ENCODE results near the gene DGLUCY. TPM values are rescaled to one million over a fixed set of nuclear protein-coding genes. Genes with fewer than 3 reads are reported as not detected.

The DGLUCY gene
- polyA plus RNA-seq, 3 donors = 54.9 to 88.4 (median 66.0) TPM

- 91% methylated on average over 2 of the region's 5 CpGs for WGBS (ENCODE audit: insufficient coverage)
- H3K4me2 ChIP-seq (replicated peaks; ENCODE audit: extremely low read depth, low read length, poor library complexity, severe bottlenecking) = no peak overlapping the region
- H2AFZ ChIP-seq (ENCODE audit: insufficient read depth, low read depth, low read length, poor library complexity, severe bottlenecking) = no peak overlapping the region
- intact Hi-C loops (cut with micrococcal nuclease) = no loop called here
- no peaks in the 10 kb centered on the region for H3K79me2 ChIP-seq (ENCODE audit: insufficient read depth, low read length)
- DNase-seq = no peak
- Mint-ChIP-seq H3K36me3 (no peaks in the 10 kb centered on the region), H3K27me3 (ENCODE audit: low read depth in 3 of 3) (peaks cover 4 to 11% (median 5%) of the 10 kb centered on the region in 3 donors), H3K27ac (peak overlapping the region in 1 of 7 donors; percentile 38), H3K4me1 (peaks cover 2% of the 10 kb centered on the region), H3K9me3 (no peaks in the 10 kb centered on the region), H3K4me3 (no peak overlapping the region)
- H3K27me3 ChIP-seq (ENCODE audit: control insufficient read depth in 2 of 2, insufficient read depth in 2 of 2, low read length in 2 of 2) = no peaks in the 10 kb centered on the region
- TF ChIP-seq CTCF (IDR thresholded peaks at IDR 0.05) = no peak
- no peak overlapping the region for H3K4me3 ChIP-seq (replicated peaks in 1 of 3; ENCODE audit: low read depth in 2 of 3, low read length in 3 of 3)
- no peak overlapping the region for H3K9ac ChIP-seq (ENCODE audit: insufficient read depth, low read length, poor library complexity, severe bottlenecking)
- H3K9me3 ChIP-seq (replicated peaks in 1 of 2; ENCODE audit: control insufficient read depth in 1 of 2, insufficient read depth in 1 of 2, low read length in 2 of 2) = no peaks in the 10 kb centered on the region
- H3K27ac ChIP-seq (ENCODE audit: low read depth in 1 of 2, low read length in 2 of 2) = no peak overlapping the region
- no peaks in the 10 kb centered on the region for H3K36me3 ChIP-seq (replicated peaks in 1 of 2; ENCODE audit: control insufficient read depth in 1 of 2, insufficient read depth in 2 of 2, low read length in 2 of 2)
- no peaks in the 10 kb centered on the region for H3K4me1 ChIP-seq (ENCODE audit: control insufficient read depth in 1 of 2, insufficient read depth in 2 of 2, low read length in 2 of 2)
- no peaks in the 10 kb centered on the region for H4K20me1 ChIP-seq (ENCODE audit: insufficient read depth, low read length)
These were observed 25.2 kb upstream of the DGLUCY start for GRCh38 chr14:91088585-91089235.

GRCh38 chr14:91089958-91090535, 23.8 kb upstream of the DGLUCY start:
- Mint-ChIP-seq H3K36me3 (no peaks in the 10 kb centered on the region), H3K4me1 (peaks cover 2% of the 10 kb centered on the region), H3K27me3 (ENCODE audit: low read depth in 3 of 3) (peaks cover 3 to 11% (median 4%) of the 10 kb centered on the region in 3 donors), H3K4me3 (no peak overlapping the region), H3K27ac (peak overlapping the region in 1 of 7 donors; percentile 78), H3K9me3 (no peaks in the 10 kb centered on the region)
- Histone ChIP-seq H3K27me3 (ENCODE audit: control insufficient read depth in 2 of 2, insufficient read depth in 2 of 2, low read length in 2 of 2) (no peaks in the 10 kb centered on the region), H3K4me2 (replicated peaks; ENCODE audit: extremely low read depth, low read length, poor library complexity, severe bottlenecking) (no peak overlapping the region), H3K27ac (ENCODE audit: low read depth in 1 of 2, low read length in 2 of 2) (no peak overlapping the region), H3K4me3 (replicated peaks in 1 of 3; ENCODE audit: low read depth in 2 of 3, low read length in 3 of 3) (no peak overlapping the region), H2AFZ (ENCODE audit: insufficient read depth, low read depth, low read length, poor library complexity, severe bottlenecking) (no peak overlapping the region), H3K9ac (ENCODE audit: insufficient read depth, low read length, poor library complexity, severe bottlenecking) (no peak overlapping the region), H3K79me2 (ENCODE audit: insufficient read depth, low read length) (no peaks in the 10 kb centered on the region), H3K36me3 (replicated peaks in 1 of 2; ENCODE audit: control insufficient read depth in 1 of 2, insufficient read depth in 2 of 2, low read length in 2 of 2) (no peaks in the 10 kb centered on the region), H3K4me1 (ENCODE audit: control insufficient read depth in 1 of 2, insufficient read depth in 2 of 2, low read length in 2 of 2) (no peaks in the 10 kb centered on the region), H3K9me3 (replicated peaks in 1 of 2; ENCODE audit: control insufficient read depth in 1 of 2, insufficient read depth in 1 of 2, low read length in 2 of 2) (no peaks in the 10 kb centered on the region), H4K20me1 (ENCODE audit: insufficient read depth, low read length) (no peaks in the 10 kb centered on the region)
- TF ChIP-seq CTCF (IDR thresholded peaks at IDR 0.05) = no peak
- 81% methylated on average over 2 of the region's 7 CpGs for WGBS (ENCODE audit: insufficient coverage)
- intact Hi-C loops (cut with micrococcal nuclease) = no loop called here
- peak in 1 of 3 donors; percentile 6 for DNase-seq
